Immature natural killer cell (primary cell): ENCODE measurements around the gene LENG9. TPM values are rescaled to one million over a fixed set of nuclear protein-coding genes. Genes with fewer than 3 reads are reported as not detected.
"Not testable (repeated sequence)": the region's sequence is repeated elsewhere in the genome, so short reads cannot be mapped to it uniquely, and the experiment has no call there.

Experiments
- DNase-seq, 3 donors: peaks; one replicate each; pipeline ENCODE4 v3.0.0; 2022; ENCODE audit warnings: mixed read lengths in 1 of 3
- H3K27ac Mint-ChIP-seq, 6 donors: one replicate each; pipeline ENCODE4 v1.8.0; 2020; ENCODE audit warnings: mixed read lengths in 6 of 6, mild to moderate bottlenecking in 5 of 6, inconsistent platforms in 4 of 6, moderate library complexity in 3 of 6
- H3K27me3 Mint-ChIP-seq, 3 donors: one replicate each; pipeline ENCODE4 v1.8.0; 2020 to 2021; ENCODE audit warnings: low read depth in 3 of 3, mild to moderate bottlenecking in 3 of 3, mixed read lengths in 3 of 3, moderate library complexity in 3 of 3, inconsistent platforms in 1 of 3
- H3K36me3 Mint-ChIP-seq, 3 donors: one replicate each; pipeline ENCODE4 v1.8.0; 2020; ENCODE audit warnings: mixed read lengths in 3 of 3, inconsistent platforms in 2 of 3, mild to moderate bottlenecking in 2 of 3
- H3K4me1 Mint-ChIP-seq, 2 donors: one replicate each; pipeline ENCODE4 v1.8.0; 2020; ENCODE audit warnings: inconsistent platforms in 2 of 2, mild to moderate bottlenecking in 2 of 2, mixed read lengths in 2 of 2, moderate library complexity in 1 of 2
- H3K4me3 Mint-ChIP-seq, 5 donors: one replicate each; pipeline ENCODE4 v1.8.0; 2020; ENCODE audit warnings: mild to moderate bottlenecking in 5 of 5, mixed read lengths in 5 of 5, inconsistent platforms in 3 of 5, moderate library complexity in 3 of 5
- H3K9me3 Mint-ChIP-seq, 6 donors: one replicate each; pipeline ENCODE4 v1.8.0; 2020; ENCODE audit warnings: mild to moderate bottlenecking in 6 of 6, mixed read lengths in 6 of 6, inconsistent platforms in 4 of 6, moderate library complexity in 3 of 6
- polyA plus RNA-seq, 3 donors: library from polyadenylated mRNA; unstranded; fragments of 300-500 nt; fragmentation: Illumina TruSeq; gene quantifications; one replicate each; pipeline ENCODE4 v1.2.3, GENCODE V29; 2021

The LENG9 gene
- polyA plus RNA-seq, 3 donors from 2014 or later: 0.75 TPM; not detected in 2

GRCh38 chr19:54453921-54454780, 9.4 kb downstream of the LENG9 start:
- H3K27me3 Mint-ChIP-seq: peaks cover 19 to 38% (median 36%) of the 10 kb centered on the region in 3 donors
- H3K4me3 Mint-ChIP-seq: no peak overlapping the region
- H3K9me3 Mint-ChIP-seq: peaks cover 0 to 2% (median 0%) of the 10 kb centered on the region in 6 donors
- H3K27ac Mint-ChIP-seq: peak overlapping the region in 1 of 6 donors; percentile 17
- no peak for DNase-seq
- peaks cover 12 to 41% (median 16%) of the 10 kb centered on the region in 3 donors for H3K36me3 Mint-ChIP-seq
- H3K4me1 Mint-ChIP-seq: peaks cover 38 to 46% of the 10 kb centered on the region in 2 donors

GRCh38 chr19:54452626-54453025, 11.0 kb downstream of the LENG9 start:
- H3K4me1 Mint-ChIP-seq: peaks cover 49% of the 10 kb centered on the region in 2 donors
- H3K9me3 Mint-ChIP-seq: peaks cover 0 to 3% (median 0%) of the 10 kb centered on the region in 6 donors
- H3K4me3 Mint-ChIP-seq: peak overlapping the region in 1 of 5 donors; percentile 7
- H3K27ac Mint-ChIP-seq: no peak overlapping the region
- H3K36me3 Mint-ChIP-seq: peaks cover 4 to 28% (median 5%) of the 10 kb centered on the region in 3 donors
- DNase-seq: no peak
- H3K27me3 Mint-ChIP-seq: peaks cover 25 to 40% (median 38%) of the 10 kb centered on the region in 3 donors

- H3K36me3 Mint-ChIP-seq: peaks cover 4 to 28% (median 5%) of the 10 kb centered on the region in 3 donors
- H3K27ac Mint-ChIP-seq: peak overlapping the region in 3 of 6 donors; percentile 17 to 45 (median 39)
- peaks cover 0 to 3% (median 0%) of the 10 kb centered on the region in 6 donors for H3K9me3 Mint-ChIP-seq
- H3K27me3 Mint-ChIP-seq: peaks cover 25 to 37% (median 36%) of the 10 kb centered on the region in 3 donors
- H3K4me1 Mint-ChIP-seq: peaks cover 54 to 55% of the 10 kb centered on the region in 2 donors
- H3K4me3 Mint-ChIP-seq: peak overlapping the region in 2 of 5 donors; percentile 13 to 98
- no peak for DNase-seq
These were observed 11.6 kb downstream of the LENG9 start for GRCh38 chr19:54451997-54452396.

DNA sequence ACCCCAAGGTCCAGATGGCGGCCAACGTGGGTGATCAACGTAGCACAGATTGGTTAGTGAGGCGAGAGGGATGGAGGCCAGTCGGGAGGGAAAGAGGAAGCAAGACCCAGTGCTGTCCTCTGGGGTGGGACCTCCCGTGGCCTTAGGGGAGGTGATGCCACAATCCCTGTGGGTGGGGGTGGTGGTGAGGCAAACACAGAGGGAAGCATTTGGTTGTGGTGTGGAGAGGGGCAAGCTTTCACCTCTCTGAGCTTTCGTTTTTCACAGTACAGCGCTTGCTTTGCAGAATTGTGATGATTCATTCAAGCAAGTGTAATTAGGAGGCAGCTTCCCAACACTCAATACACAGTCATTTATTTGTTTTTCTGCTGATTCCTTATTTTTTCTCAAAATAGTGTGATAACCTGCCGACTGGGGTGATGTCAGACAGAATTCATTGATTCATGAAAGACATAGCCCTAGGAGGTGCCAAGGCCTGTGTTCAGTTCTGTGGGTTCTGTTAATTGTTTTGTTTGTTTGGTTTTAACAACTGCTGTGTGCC, 12.2 kb downstream of the LENG9 start:
- H3K4me3 Mint-ChIP-seq: peak overlapping the region; percentile 95 to 99 (median 97)
- peaks cover 55 to 59% of the 10 kb centered on the region in 2 donors for H3K4me1 Mint-ChIP-seq
- peak overlapping the region; percentile 39 to 100 (median 98) for H3K27ac Mint-ChIP-seq
- H3K27me3 Mint-ChIP-seq: peaks cover 25 to 35% (median 34%) of the 10 kb centered on the region in 3 donors
- H3K9me3 Mint-ChIP-seq: peaks cover 0 to 3% (median 0%) of the 10 kb centered on the region in 6 donors
- peaks cover 4 to 28% (median 5%) of the 10 kb centered on the region in 3 donors for H3K36me3 Mint-ChIP-seq
- DNase-seq: no peak

GRCh38 chr19:54449701-54450069, 13.9 kb downstream of the LENG9 start:
- Mint-ChIP-seq H3K36me3 (peaks cover 4 to 22% (median 5%) of the 10 kb centered on the region in 3 donors), H3K27me3 (peaks cover 21 to 30% (median 26%) of the 10 kb centered on the region in 3 donors), H3K4me1 (peaks cover 55 to 59% of the 10 kb centered on the region in 2 donors), H3K9me3 (peaks cover 0 to 3% (median 0%) of the 10 kb centered on the region in 6 donors), H3K27ac (peak overlapping the region; percentile 98 to 100 (median 98)), H3K4me3 (peak overlapping the region; percentile 95 to 99 (median 97))
- no peak for DNase-seq

DNA sequence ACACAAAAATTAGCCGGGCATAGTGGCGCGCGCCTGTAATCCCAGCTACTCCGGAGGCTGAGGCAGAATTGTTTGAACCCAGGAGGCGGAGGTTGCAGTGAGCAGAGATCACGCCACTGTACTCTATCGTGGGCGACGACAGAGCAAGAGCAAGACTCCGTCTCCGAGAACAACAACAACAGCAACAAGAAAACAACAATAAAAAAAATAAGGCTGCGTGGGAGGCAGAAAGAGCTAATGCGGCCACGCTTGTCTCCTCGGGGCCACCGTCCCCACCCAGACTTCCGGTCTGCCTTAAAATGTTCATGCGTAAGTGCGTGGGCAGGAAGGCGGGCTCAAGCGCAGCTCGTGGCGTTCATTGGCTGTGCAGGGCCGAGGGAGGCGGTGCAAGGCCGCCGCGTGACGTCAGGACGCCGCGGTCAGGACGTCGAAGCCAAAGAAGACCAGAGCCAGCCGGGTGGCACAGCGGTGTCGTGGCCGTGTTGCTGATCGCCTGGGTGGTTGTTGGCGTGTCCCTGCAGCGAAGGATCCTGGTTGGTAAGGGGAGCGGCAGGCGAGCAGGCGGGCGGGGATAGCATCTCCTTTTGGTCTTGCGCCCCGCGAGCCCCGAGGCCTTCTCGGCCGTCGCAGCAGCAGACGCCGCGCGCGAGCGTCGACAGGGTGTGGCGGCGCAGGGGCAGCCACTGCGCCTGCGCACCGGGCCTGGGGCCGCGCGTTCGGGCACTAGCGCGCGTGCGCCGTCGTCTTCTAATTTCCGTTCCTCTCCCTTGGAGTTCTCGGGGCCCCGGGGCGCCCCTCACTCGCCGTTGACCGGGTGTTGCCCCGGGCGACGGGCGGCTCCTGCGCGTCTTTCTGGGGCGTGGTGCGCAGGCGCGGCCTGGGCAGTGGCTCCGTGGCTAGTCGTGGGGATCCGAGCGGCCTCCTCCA, 14.5 kb downstream of the LENG9 start, which contains the start of gene LENG8:
LENG8 (plus strand) TSS at position 426 of the 927 bp plus-strand sequence. CDS start 2,146 bp downstream, outside the sequence.
- H3K27ac Mint-ChIP-seq: peak within 1 kb of the TSS; percentile 98 to 100 (median 98)
- peaks cover 54 to 59% of the 10 kb centered on the region in 2 donors for H3K4me1 Mint-ChIP-seq
- peak; percentile 99 for DNase-seq
- peaks cover 21 to 27% (median 26%) of the 10 kb centered on the region in 3 donors for H3K27me3 Mint-ChIP-seq
- peak within 1 kb of the TSS; percentile 95 to 99 (median 97) for H3K4me3 Mint-ChIP-seq
- peaks cover 0 to 3% (median 0%) of the 10 kb centered on the region in 6 donors for H3K9me3 Mint-ChIP-seq
- peaks cover 4 to 22% (median 5%) of the 10 kb centered on the region in 3 donors for H3K36me3 Mint-ChIP-seq

DNA sequence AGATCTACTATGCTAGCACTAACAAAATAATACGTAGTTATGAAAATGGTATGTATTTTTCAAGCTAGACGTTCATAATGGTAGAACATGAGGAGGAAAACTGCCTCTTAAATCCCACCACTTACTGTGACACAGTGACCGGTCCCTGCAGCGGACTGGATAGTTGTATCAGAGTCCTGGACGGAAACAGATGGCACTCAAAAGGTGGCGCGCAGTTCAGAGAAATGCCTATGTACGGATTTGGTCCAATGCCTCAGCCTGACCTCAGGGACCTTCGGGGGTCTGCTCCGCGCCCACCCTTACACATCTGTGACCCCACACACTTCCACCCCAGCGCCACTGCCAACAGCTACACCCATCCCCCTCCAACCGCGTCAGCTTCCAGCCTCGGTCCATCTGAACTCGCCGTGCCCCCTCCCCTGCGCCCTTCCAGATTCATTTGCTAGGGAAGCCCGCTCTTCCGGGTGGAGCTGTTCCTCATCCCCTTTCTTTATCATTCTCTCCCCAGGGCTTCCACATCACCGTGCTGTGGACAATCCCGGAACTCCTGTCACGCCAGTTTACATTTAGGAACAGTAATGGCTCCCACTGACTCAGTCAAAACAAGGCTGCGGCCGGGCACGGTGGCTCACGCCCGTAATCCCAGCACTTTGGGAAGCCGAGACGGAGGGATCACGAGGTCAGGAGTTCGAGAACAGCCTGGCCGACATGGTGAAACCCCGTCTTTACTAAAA, 15.4 kb downstream of the LENG9 start:
- Mint-ChIP-seq H3K4me1 (peaks cover 52 to 56% of the 10 kb centered on the region in 2 donors), H3K27me3 (peaks cover 21 to 27% (median 26%) of the 10 kb centered on the region in 3 donors), H3K36me3 (peaks cover 3 to 20% (median 5%) of the 10 kb centered on the region in 3 donors), H3K4me3 (peak overlapping the region; percentile 95 to 99 (median 97)), H3K27ac (peak overlapping the region; percentile 98 to 100 (median 98)), H3K9me3 (peaks cover 0 to 3% (median 0%) of the 10 kb centered on the region in 6 donors)
- DNase-seq: no peak

- peaks cover 36 to 43% of the 10 kb centered on the region in 2 donors for H3K4me1 Mint-ChIP-seq
- not testable (repeated sequence) for H3K4me3 Mint-ChIP-seq, H3K27ac Mint-ChIP-seq, DNase-seq, H3K9me3 Mint-ChIP-seq
- peaks cover 18 to 27% (median 26%) of the 10 kb centered on the region in 3 donors for H3K27me3 Mint-ChIP-seq
- H3K36me3 Mint-ChIP-seq: peaks cover 5 to 14% (median 8%) of the 10 kb centered on the region in 3 donors
These were observed 17.2 kb downstream of the LENG9 start for GRCh38 chr19:54446349-54446748.

DNA sequence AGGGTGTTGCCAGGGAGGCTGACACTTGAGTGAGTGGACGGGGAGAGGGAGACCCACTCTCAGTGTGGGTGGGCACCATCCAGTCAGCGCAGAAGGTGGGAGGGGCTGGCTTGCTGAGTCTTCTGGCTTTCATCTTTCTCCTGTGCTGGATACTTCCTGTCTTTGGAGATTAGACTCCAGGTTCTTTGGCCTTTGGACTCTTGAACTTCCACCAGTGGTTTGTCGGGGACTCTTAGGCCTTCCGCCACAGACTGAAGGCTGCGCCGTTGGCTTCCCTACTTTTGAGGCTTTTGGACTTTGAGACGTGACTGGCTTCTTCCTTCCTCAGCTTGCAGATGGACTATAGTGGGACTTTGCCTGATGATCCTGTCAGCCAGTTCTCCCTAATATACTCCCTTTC, 18.8 kb downstream of the LENG9 start:
- Mint-ChIP-seq H3K36me3 (peaks cover 5 to 9% (median 8%) of the 10 kb centered on the region in 3 donors), H3K27me3 (peaks cover 13 to 17% (median 14%) of the 10 kb centered on the region in 3 donors), H3K9me3 (peaks cover 0 to 3% (median 0%) of the 10 kb centered on the region in 6 donors), H3K4me3 (no peak overlapping the region), H3K27ac (no peak overlapping the region), H3K4me1 (peaks cover 21 to 27% of the 10 kb centered on the region in 2 donors)
- no peak for DNase-seq

- H3K27me3 Mint-ChIP-seq: peaks cover 0 to 2% (median 0%) of the 10 kb centered on the region in 3 donors
- no peak overlapping the region for H3K4me3 Mint-ChIP-seq
- H3K4me1 Mint-ChIP-seq: peaks cover 2 to 6% of the 10 kb centered on the region in 2 donors
- DNase-seq: no peak
- H3K36me3 Mint-ChIP-seq: peaks cover 8 to 12% (median 8%) of the 10 kb centered on the region in 3 donors
- no peak overlapping the region for H3K27ac Mint-ChIP-seq
- H3K9me3 Mint-ChIP-seq: no peaks in the 10 kb centered on the region
These were observed 22.9 kb downstream of the LENG9 start for GRCh38 chr19:54440641-54441040.

GRCh38 chr19:54439174-54439851, 24.3 kb downstream of the LENG9 start:
- H3K4me3 Mint-ChIP-seq: no peak overlapping the region
- peaks cover 0 to 3% (median 0%) of the 10 kb centered on the region in 3 donors for H3K27me3 Mint-ChIP-seq
- peaks cover 8 to 12% (median 8%) of the 10 kb centered on the region in 3 donors for H3K36me3 Mint-ChIP-seq
- H3K4me1 Mint-ChIP-seq: peaks cover 10 to 15% of the 10 kb centered on the region in 2 donors
- no peaks in the 10 kb centered on the region for H3K9me3 Mint-ChIP-seq
- no peak for DNase-seq
- H3K27ac Mint-ChIP-seq: no peak overlapping the region
